Esophagus (tissue), 2 donors: ENCODE results near the gene DHH. TPM values are rescaled to one million over a fixed set of nuclear protein-coding genes. Genes with fewer than 3 reads are reported as not detected.

Source experiments
- H3K27ac ChIP-seq, 2 donors: one replicate each; pipeline ENCODE4 v1.5.1; 2013; ENCODE audit warnings: low read depth in 2 of 2, mild to moderate bottlenecking in 2 of 2, inconsistent platforms in 1 of 2, low read length in 1 of 2, moderate library complexity in 1 of 2
- H3K27me3 ChIP-seq, 2 donors: one replicate each; pipeline ENCODE4 v1.6.1; 2013; ENCODE audit warnings: low read length in 2 of 2, control low read depth in 1 of 2, mild to moderate bottlenecking in 1 of 2; ENCODE audit not compliant: insufficient read depth in 2 of 2, control insufficient read depth in 1 of 2
- H3K36me3 ChIP-seq, 2 donors: one replicate each; pipeline ENCODE4 v1.6.1; 2013; ENCODE audit warnings: low read length in 1 of 2; ENCODE audit not compliant: control insufficient read depth in 2 of 2, insufficient read depth in 2 of 2
- H3K4me1 ChIP-seq, 2 donors: one replicate each; pipeline ENCODE4 v1.6.1; 2013; ENCODE audit warnings: low read length in 1 of 2; ENCODE audit not compliant: control insufficient read depth in 2 of 2, insufficient read depth in 2 of 2
- H3K4me3 ChIP-seq, 2 donors: one replicate each; pipeline ENCODE4 v1.5.1; 2013; ENCODE audit warnings: low read length in 2 of 2, mild to moderate bottlenecking in 2 of 2, low read depth in 1 of 2, moderate library complexity in 1 of 2
- H3K9me3 ChIP-seq, 2 donors: one replicate each; pipeline ENCODE4 v1.6.1; 2013; ENCODE audit warnings: mild to moderate bottlenecking in 2 of 2, low read depth in 1 of 2, low read length in 1 of 2, moderate library complexity in 1 of 2; ENCODE audit not compliant: control insufficient read depth in 2 of 2, insufficient read depth in 1 of 2
- WGBS, 2 donors: extraction: QIAGEN DNeasy Blood & Tissue Kit; methylation state at CpG; one replicate each; pipeline ENCODE4 v1.1.7; 2013; 5-methylcytosine and 5-hydroxymethylcytosine counted together
- polyA plus RNA-seq, 2 donors: library from polyadenylated mRNA; stranded (reverse); fragments of 200-250 nt; gene quantifications; one replicate each; pipeline ENCODE4 v1.2.3, GENCODE V29; 2013
- donor health status: healthy with polysubstance abuse.
- donor health status: Bipolar disorder and iron deficiency.

The DHH gene
- polyA plus RNA-seq, 2 donors, result 0.06 to 0.21 TPM

DNA sequence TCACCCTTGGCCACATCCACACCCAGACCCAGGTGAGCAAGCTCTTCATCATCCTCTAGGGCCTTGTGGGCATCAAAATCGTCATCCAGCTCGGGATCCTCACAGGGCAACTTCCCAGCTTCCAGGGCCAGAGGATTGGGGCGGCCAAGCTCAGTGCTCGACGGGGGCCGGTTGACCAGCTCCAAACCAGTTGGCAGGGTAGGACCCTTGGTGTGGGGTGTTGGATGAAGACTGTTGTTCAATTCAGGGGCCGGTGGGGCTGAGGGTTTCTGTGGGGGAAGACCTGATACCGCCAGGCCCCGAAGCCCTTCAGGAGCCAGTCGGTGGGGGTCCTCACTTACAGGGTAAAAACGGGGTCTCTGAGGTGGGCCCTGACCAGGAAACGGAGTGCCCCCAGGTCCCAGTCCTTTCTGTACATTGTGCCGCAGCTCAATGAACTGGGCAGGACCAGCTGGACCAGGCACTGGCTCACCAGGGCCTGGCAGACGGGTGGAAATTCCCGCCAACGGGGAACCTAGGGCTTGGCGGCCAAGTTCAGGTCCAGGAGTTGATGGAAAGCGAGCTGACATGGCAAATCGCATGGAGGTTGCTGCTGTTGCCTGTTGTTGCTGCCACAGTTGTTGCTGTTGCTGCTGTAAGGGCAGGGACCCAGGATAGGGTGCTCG, 56.2 kb downstream of the DHH start:
- 91% methylated on average over 20 of the region's 20 CpGs for WGBS, 2 donors
- H3K9me3 ChIP-seq, result no peaks in the 10 kb centered on the region
- H3K36me3 ChIP-seq, result peaks cover 47 to 76% of the 10 kb centered on the region in 2 donors

DNA sequence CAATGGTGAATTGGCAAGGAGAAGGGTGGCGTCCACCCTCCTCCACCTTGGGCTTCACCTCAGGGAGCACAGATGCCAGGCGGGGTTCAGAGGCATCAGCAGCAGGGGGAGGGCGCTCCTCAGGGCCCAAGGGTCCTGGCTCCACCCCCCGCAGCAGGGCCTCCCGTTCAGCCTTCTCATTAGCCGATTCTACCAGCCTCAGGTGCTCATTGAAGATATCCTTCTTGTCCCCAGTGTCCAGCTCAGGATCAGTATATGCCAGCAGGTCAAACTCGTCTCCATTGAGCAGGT, 56.7 kb downstream of the DHH start:
- H3K27me3 ChIP-seq, result no peaks in the 10 kb centered on the region
- peaks cover 50 to 76% of the 10 kb centered on the region in 2 donors for H3K36me3 ChIP-seq
- WGBS, 2 donors, result 82 to 89% methylated on average over 7 of the region's 7 CpGs

More for the DNA sequence above, 56.2 kb downstream of the DHH start:
- Histone ChIP-seq H3K4me1 (no peaks in the 10 kb centered on the region), H3K27ac (no peak overlapping the region), H3K27me3 (no peaks in the 10 kb centered on the region), H3K4me3 (no peak overlapping the region)

GRCh38 chr12:49037111-49037946, 57.3 kb downstream of the DHH start:
- WGBS, 2 donors, result 89 to 92% methylated on average over 9 of the region's 9 CpGs
- peaks cover 45 to 76% of the 10 kb centered on the region in 2 donors for H3K36me3 ChIP-seq
- H3K27ac ChIP-seq, result no peak overlapping the region
- no peaks in the 10 kb centered on the region for H3K9me3 ChIP-seq
- no peaks in the 10 kb centered on the region for H3K27me3 ChIP-seq
- no peaks in the 10 kb centered on the region for H3K4me1 ChIP-seq
- H3K4me3 ChIP-seq, result no peak overlapping the region

More for the DNA sequence above, 56.7 kb downstream of the DHH start:
- H3K9me3 ChIP-seq, result no peaks in the 10 kb centered on the region
- no peaks in the 10 kb centered on the region for H3K4me1 ChIP-seq
- H3K27ac ChIP-seq, result no peak overlapping the region
- H3K4me3 ChIP-seq, result no peak overlapping the region

Other genes with a start within 250 kb of the DHH start
- 10 to 100 TPM; 26.2 to 37.5 TPM for gene DDX23, start 242.6 kb downstream of the DHH start, polyA plus RNA-seq
- gene RND1, start 228.9 kb downstream of the DHH start, polyA plus RNA-seq, result 1 to 10 TPM; 2.6 to 3.9 TPM
- gene FKBP11, start 169.3 kb downstream of the DHH start, polyA plus RNA-seq, result 10 to 100 TPM; 20.4 to 28.3 TPM
- 10 to 100 TPM; 58.5 to 71.5 TPM for gene ARF3, start 137.3 kb downstream of the DHH start, polyA plus RNA-seq
- gene WNT10B, start 123.1 kb downstream of the DHH start, polyA plus RNA-seq, result 1 to 10 TPM; 1.6 to 2.1 TPM
- gene WNT1, start 116.5 kb downstream of the DHH start, polyA plus RNA-seq, result under 1 TPM in 1 of 2 donors, not detected in 1; 0.05 TPM
- under 1 TPM; 0.12 to 0.29 TPM for gene DDN, start 95.4 kb downstream of the DHH start, polyA plus RNA-seq
- 10 to 100 TPM; 52.5 to 54.7 TPM for gene PRKAG1, start 76.0 kb downstream of the DHH start, polyA plus RNA-seq
- gene KMT2D, start 34.0 kb downstream of the DHH start, polyA plus RNA-seq, result 10 to 100 TPM; 13.2 to 46.6 TPM
- under 1 TPM; 0.24 to 0.39 TPM for gene RHEBL1, start 24.8 kb downstream of the DHH start, polyA plus RNA-seq
- 10 to 100 TPM; 28.3 to 36.2 TPM for gene LMBR1L, start 16.0 kb upstream of the DHH start, polyA plus RNA-seq
- gene TUBA1B, start 36.6 kb upstream of the DHH start, polyA plus RNA-seq, result 100 to 1,000 TPM; 255 to 693 TPM
- 10 to 100 TPM; 19.6 to 74.9 TPM for gene TUBA1A, start 94.3 kb upstream of the DHH start, polyA plus RNA-seq
- gene TUBA1C, start 170.3 kb upstream of the DHH start, polyA plus RNA-seq, result 1,000 to 10,000 TPM in 1 of 2 donors, 100 to 1,000 TPM in 1; 299 to 1,124 TPM
- under 1 TPM; 0.28 to 0.45 TPM for gene PRPH, start 200.3 kb upstream of the DHH start, polyA plus RNA-seq
- 10 to 100 TPM; 14.0 to 23.6 TPM for gene TROAP, start 228.5 kb upstream of the DHH start, polyA plus RNA-seq
- not detected for gene C1QL4, start 242.4 kb upstream of the DHH start, polyA plus RNA-seq